Lower leg skin (tissue), 3 donors: ENCODE data around the gene ADM2.

ENCODE experiments used
- POLR2A ChIP-seq, 2 donors: fragments of 450-650 bp; IDR thresholded peaks; one replicate each; pipeline ENCODE4 v1.6.1; 2016 to 2017; ENCODE audit warnings: antibody characterized with exemption in 2 of 2, mild to moderate bottlenecking in 1 of 2, moderate library complexity in 1 of 2
- TF ChIP-seq, protein P1 (sequence below), 3 donors: fragments of 450-650 bp; IDR thresholded peaks; one replicate each; pipeline ENCODE4 v1.5.1; 2016; ENCODE audit warnings: antibody characterized with exemption in 3 of 3, mild to moderate bottlenecking in 3 of 3, moderate library complexity in 2 of 3

DNA sequence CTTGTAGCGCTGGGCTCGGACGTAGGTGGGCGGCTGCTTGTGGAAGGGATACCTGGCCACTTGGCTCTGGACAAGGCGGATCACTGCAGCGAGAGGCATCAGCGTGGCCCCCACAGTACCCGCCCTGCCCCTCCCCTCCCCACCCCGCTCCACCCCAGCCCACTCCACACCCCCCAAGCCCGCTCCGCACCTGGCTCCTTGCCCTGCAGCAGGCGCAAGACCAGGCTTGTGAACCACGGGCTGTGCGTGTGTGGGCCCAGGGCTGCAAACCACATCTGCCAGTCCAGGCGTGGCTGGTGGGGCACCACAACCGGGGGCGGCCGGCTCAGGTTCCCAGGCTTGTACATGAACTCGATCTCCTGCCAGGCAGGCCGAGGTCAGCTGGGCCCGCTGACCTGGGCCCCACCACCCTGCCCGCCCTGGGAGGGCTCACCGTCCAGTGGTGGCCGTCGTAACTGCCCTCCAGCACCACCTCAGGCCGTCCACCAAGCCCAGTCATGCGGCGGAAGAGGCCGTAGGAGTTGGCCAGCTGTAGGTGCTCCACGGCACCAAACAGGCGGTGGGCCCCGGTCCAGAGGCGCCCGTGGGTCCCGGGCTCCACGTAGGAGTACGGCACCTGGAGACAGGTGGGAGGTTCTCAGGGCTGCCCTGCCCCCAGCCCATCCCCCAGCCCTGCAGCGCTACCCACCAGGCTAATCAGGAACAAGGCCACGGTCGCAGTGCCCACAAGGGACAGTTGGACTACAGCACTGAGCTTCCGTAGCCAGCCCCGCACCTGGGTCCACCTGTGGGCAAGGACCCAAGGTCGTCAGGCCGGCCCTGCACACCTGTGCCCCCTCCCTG, 23.2 kb downstream of the ADM2 start:
- TF ChIP-seq, protein P1, sequence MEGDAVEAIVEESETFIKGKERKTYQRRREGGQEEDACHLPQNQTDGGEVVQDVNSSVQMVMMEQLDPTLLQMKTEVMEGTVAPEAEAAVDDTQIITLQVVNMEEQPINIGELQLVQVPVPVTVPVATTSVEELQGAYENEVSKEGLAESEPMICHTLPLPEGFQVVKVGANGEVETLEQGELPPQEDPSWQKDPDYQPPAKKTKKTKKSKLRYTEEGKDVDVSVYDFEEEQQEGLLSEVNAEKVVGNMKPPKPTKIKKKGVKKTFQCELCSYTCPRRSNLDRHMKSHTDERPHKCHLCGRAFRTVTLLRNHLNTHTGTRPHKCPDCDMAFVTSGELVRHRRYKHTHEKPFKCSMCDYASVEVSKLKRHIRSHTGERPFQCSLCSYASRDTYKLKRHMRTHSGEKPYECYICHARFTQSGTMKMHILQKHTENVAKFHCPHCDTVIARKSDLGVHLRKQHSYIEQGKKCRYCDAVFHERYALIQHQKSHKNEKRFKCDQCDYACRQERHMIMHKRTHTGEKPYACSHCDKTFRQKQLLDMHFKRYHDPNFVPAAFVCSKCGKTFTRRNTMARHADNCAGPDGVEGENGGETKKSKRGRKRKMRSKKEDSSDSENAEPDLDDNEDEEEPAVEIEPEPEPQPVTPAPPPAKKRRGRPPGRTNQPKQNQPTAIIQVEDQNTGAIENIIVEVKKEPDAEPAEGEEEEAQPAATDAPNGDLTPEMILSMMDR (IDR thresholded peaks at IDR 0.05) = no peak
- TF ChIP-seq POLR2A (IDR thresholded peaks at IDR 0.05) = no peak
